Osteocyte (in vitro differentiated cells): ENCODE measurements around the gene SYNGR2. TPM values are rescaled to one million over a fixed set of nuclear protein-coding genes. Genes with fewer than 3 reads are reported as not detected.
"Not testable (repeated sequence)": the region's sequence is repeated elsewhere in the genome, so short reads cannot be mapped to it uniquely, and the experiment has no call there.

ENCODE experiments used
- DNase-seq: peaks from one replicate; pipeline ENCODE4 v3.0.0; 2021; ENCODE audit warnings: mixed read lengths; ENCODE audit not compliant: unreplicated experiment; ENCODE audit errors: extremely low spot score
- H3K27ac Mint-ChIP-seq: one replicate; pipeline ENCODE4 v1.8.0; 2021; ENCODE audit warnings: mild to moderate bottlenecking, mixed read lengths; ENCODE audit not compliant: unreplicated experiment
- H3K27me3 Mint-ChIP-seq: one replicate; pipeline ENCODE4 v1.8.0; 2021; ENCODE audit warnings: mixed read lengths; ENCODE audit not compliant: unreplicated experiment
- H3K36me3 Mint-ChIP-seq: one replicate; pipeline ENCODE4 v1.8.0; 2021; ENCODE audit warnings: mixed read lengths; ENCODE audit not compliant: unreplicated experiment
- H3K4me1 Mint-ChIP-seq: one replicate; pipeline ENCODE4 v1.8.0; 2021; ENCODE audit warnings: mixed read lengths; ENCODE audit not compliant: unreplicated experiment
- H3K4me3 Mint-ChIP-seq: one replicate; pipeline ENCODE4 v1.8.0; 2021; ENCODE audit warnings: mild to moderate bottlenecking, moderate library complexity, mixed read lengths; ENCODE audit not compliant: unreplicated experiment
- H3K9me3 Mint-ChIP-seq: one replicate; pipeline ENCODE4 v1.8.0; 2021; ENCODE audit warnings: mixed read lengths; ENCODE audit not compliant: unreplicated experiment
- CTCF ChIP-seq: fragments of 200-600 bp; sonication (generic); IDR thresholded peaks from 2 replicates; pipeline ENCODE4 v1.5.0; 2021; ENCODE audit warnings: antibody characterized with exemption, mild to moderate bottlenecking, moderate library complexity
- total RNA-seq: library from RNA; stranded (reverse); gene quantifications from 2 replicates; pipeline ENCODE4 v1.2.1, GENCODE V29; 2021

SYNGR2 gene
- total RNA-seq, 1 donor from 2014 or later, result 43.2 TPM

GRCh38 chr17:78166416-78166815 is 2.0 kb upstream of the SYNGR2 start:
- no peak for DNase-seq
- Mint-ChIP-seq H3K36me3 (no peaks in the 10 kb centered on the region), H3K4me1 (peaks cover 6% of the 10 kb centered on the region), H3K27ac (no peak overlapping the region), H3K27me3 (no peaks in the 10 kb centered on the region), H3K4me3 (no peak overlapping the region), H3K9me3 (no peaks in the 10 kb centered on the region)
- no peak for TF ChIP-seq CTCF

GRCh38 chr17:78168903-78169793 is 767 bp downstream of the SYNGR2 start:
- no peak for DNase-seq
- H3K27me3 Mint-ChIP-seq, result no peaks in the 10 kb centered on the region
- TF ChIP-seq CTCF, result no peak
- H3K9me3 Mint-ChIP-seq, result no peaks in the 10 kb centered on the region
- peaks cover 3% of the 10 kb centered on the region for H3K36me3 Mint-ChIP-seq
- peaks cover 27% of the 10 kb centered on the region for H3K4me1 Mint-ChIP-seq
- H3K4me3 Mint-ChIP-seq, result peak overlapping the region; percentile 74
- no peak overlapping the region for H3K27ac Mint-ChIP-seq

GRCh38 chr17:78170692-78171590 is 2.6 kb downstream of the SYNGR2 start:
- Mint-ChIP-seq H3K4me3 (no peak overlapping the region), H3K4me1 (peaks cover 27% of the 10 kb centered on the region), H3K36me3 (peaks cover 3% of the 10 kb centered on the region), H3K27ac (no peak overlapping the region), H3K27me3 (no peaks in the 10 kb centered on the region), H3K9me3 (no peaks in the 10 kb centered on the region)
- no peak for TF ChIP-seq CTCF
- DNase-seq, result no peak

GRCh38 chr17:78171591-78172248 is 3.3 kb downstream of the SYNGR2 start:
- not testable (repeated sequence) for DNase-seq, H3K9me3 Mint-ChIP-seq, H3K27me3 Mint-ChIP-seq, H3K27ac Mint-ChIP-seq, H3K36me3 Mint-ChIP-seq, H3K4me3 Mint-ChIP-seq
- peaks cover 29% of the 10 kb centered on the region for H3K4me1 Mint-ChIP-seq

GRCh38 chr17:78172249-78173051 is 4.1 kb downstream of the SYNGR2 start:
- H3K9me3 Mint-ChIP-seq, result no peaks in the 10 kb centered on the region
- H3K27ac Mint-ChIP-seq, result peak overlapping the region; percentile 71
- H3K36me3 Mint-ChIP-seq, result peaks cover 3% of the 10 kb centered on the region
- TF ChIP-seq CTCF, result no peak
- DNase-seq, result no peak
- no peak overlapping the region for H3K4me3 Mint-ChIP-seq
- peaks cover 31% of the 10 kb centered on the region for H3K4me1 Mint-ChIP-seq
- no peaks in the 10 kb centered on the region for H3K27me3 Mint-ChIP-seq
